Liver (tissue), 9 donors: ENCODE measurements around the gene TMEM184A. TPM values are rescaled to one million over a fixed set of nuclear protein-coding genes. Genes with fewer than 3 reads are reported as not detected.

Experiments
- DNase-seq: peaks from one replicate; pipeline ENCODE4 v3.0.0-alpha.2; 2017; ENCODE audit warnings: low spot score
- H3K27ac ChIP-seq, 2 donors: one replicate each; pipeline ENCODE4 v1.7.0; 2013; ENCODE audit warnings: inconsistent platforms in 2 of 2, low read length in 2 of 2, control low read depth in 1 of 2, low read depth in 1 of 2, mild to moderate bottlenecking in 1 of 2
- H3K27me3 ChIP-seq, 4 donors: one replicate each; pipeline versions ENCODE4 v1.6.1 to v1.7.0; 2013; ENCODE audit warnings: low read length in 3 of 4, inconsistent platforms in 1 of 4, mild to moderate bottlenecking in 1 of 4, moderate library complexity in 1 of 4; ENCODE audit not compliant: control insufficient read depth in 4 of 4, insufficient read depth in 4 of 4
- H3K36me3 ChIP-seq, 4 donors: one replicate each; pipeline versions ENCODE4 v1.6.1 to v1.7.0; 2013; ENCODE audit warnings: low read length in 3 of 4, mild to moderate bottlenecking in 3 of 4, low read depth in 1 of 4, moderate library complexity in 1 of 4; ENCODE audit not compliant: control insufficient read depth in 4 of 4, insufficient read depth in 3 of 4
- H3K4me1 ChIP-seq, 4 donors: one replicate each; pipeline versions ENCODE4 v1.6.1 to v1.7.0; 2013; ENCODE audit warnings: low read length in 3 of 4, mild to moderate bottlenecking in 3 of 4, moderate library complexity in 1 of 4; ENCODE audit not compliant: control insufficient read depth in 4 of 4, insufficient read depth in 4 of 4
- H3K4me3 ChIP-seq, 3 donors: one replicate each; pipeline versions ENCODE4 v1.6.1 to v1.7.0; 2013; ENCODE audit warnings: low read length in 3 of 3, control low read depth in 1 of 3, low read depth in 1 of 3, mild to moderate bottlenecking in 1 of 3
- H3K9ac ChIP-seq, 2 donors: one replicate each; pipeline ENCODE4 v1.7.0; 2013; ENCODE audit warnings: low read length in 2 of 2, mild to moderate bottlenecking in 2 of 2, moderate library complexity in 2 of 2, control low read depth in 1 of 2, low read depth in 1 of 2
- H3K9me3 ChIP-seq, 4 donors: one replicate each; pipeline versions ENCODE4 v1.6.1 to v1.7.0; 2013; ENCODE audit warnings: low read length in 3 of 4; ENCODE audit not compliant: control insufficient read depth in 4 of 4
- ATF3 ChIP-seq: IDR thresholded peaks from 2 replicates; pipeline ENCODE4 v1.6.1; 2016; ENCODE audit warnings: antibody characterized with exemption
- EGR1 ChIP-seq, 2 donors: IDR thresholded peaks; 2 replicates each; pipeline ENCODE4 v1.6.1; 2016 to 2018; ENCODE audit warnings: antibody characterized with exemption in 2 of 2, low read depth in 2 of 2
- FOXA1 ChIP-seq: IDR thresholded peaks from 2 replicates; pipeline ENCODE4 v1.6.1; 2016; ENCODE audit warnings: antibody characterized with exemption
- FOXA2 ChIP-seq: IDR thresholded peaks from 2 replicates; pipeline ENCODE4 v1.6.1; 2016; ENCODE audit warnings: antibody characterized with exemption
- GABPA ChIP-seq, 2 donors: IDR thresholded peaks in 1 of 2; conservative IDR thresholded peaks in 1 of 2; 2 replicates each; pipeline ENCODE4 v1.6.1; 2016; ENCODE audit warnings: antibody characterized with exemption in 2 of 2, mild to moderate bottlenecking in 1 of 2, moderate library complexity in 1 of 2
- HNF4A ChIP-seq, 2 donors: conservative IDR thresholded peaks; 2 replicates each; pipeline ENCODE4 v1.6.1; 2016; ENCODE audit warnings: antibody characterized with exemption in 2 of 2, mild to moderate bottlenecking in 2 of 2
- HNF4G ChIP-seq: IDR thresholded peaks from 2 replicates; pipeline ENCODE4 v1.6.1; 2016; ENCODE audit warnings: antibody characterized with exemption
- MAX ChIP-seq: IDR thresholded peaks from 2 replicates; pipeline ENCODE4 v1.6.1; 2016; ENCODE audit warnings: antibody characterized with exemption
- NR2F2 ChIP-seq: IDR thresholded peaks from 2 replicates; pipeline ENCODE4 v1.6.1; 2016; ENCODE audit warnings: antibody characterized with exemption
- RAD21 ChIP-seq, 2 donors: IDR thresholded peaks; 2 replicates each; pipeline ENCODE4 v1.6.1; 2016; ENCODE audit warnings: antibody characterized with exemption in 2 of 2, mild to moderate bottlenecking in 2 of 2
- RXRA ChIP-seq, 2 donors: IDR thresholded peaks; 2 replicates each; pipeline ENCODE4 v1.6.1; 2017 to 2018; ENCODE audit warnings: antibody characterized with exemption in 2 of 2, mild to moderate bottlenecking in 1 of 2
- SP1 ChIP-seq: IDR thresholded peaks from 2 replicates; pipeline ENCODE4 v1.6.1; 2018; ENCODE audit warnings: antibody characterized with exemption, mild to moderate bottlenecking
- TAF1 ChIP-seq: conservative IDR thresholded peaks from 2 replicates; pipeline ENCODE4 v1.6.1; 2016; ENCODE audit warnings: antibody characterized with exemption, mild to moderate bottlenecking
- YY1 ChIP-seq: IDR thresholded peaks from 2 replicates; pipeline ENCODE4 v1.6.1; 2016; ENCODE audit warnings: antibody characterized with exemption, mild to moderate bottlenecking
- ZBTB33 ChIP-seq: IDR thresholded peaks from 2 replicates; pipeline ENCODE4 v1.6.1; 2016; ENCODE audit warnings: antibody characterized with exemption
- whole genome bisulfite sequencing: extraction: QIAGEN DNeasy Blood & Tissue Kit; methylation state at CpG from one replicate; pipeline ENCODE4 v1.1.7; 2013; 5-methylcytosine and 5-hydroxymethylcytosine counted together
- polyA plus RNA-seq, 2 donors: library from polyadenylated mRNA; stranded (reverse) in 1 of 2; unstranded in 1 of 2; fragments of 200-250 nt in 1 of 2; fragments of >200 nt in 1 of 2; fragmentation: Nextera tagmentation in 1 of 2; extraction: Ambion mirVana in 1 of 2; gene quantifications; one replicate each; pipeline versions ENCODE4 v1.2.1 to v1.2.3, GENCODE V29; 2013 to 2015
- total RNA-seq, 2 donors: library from RNA; depleted of rRNA; stranded (reverse); fragments of >200 nt; gene quantifications; one replicate each; pipeline ENCODE4 v1.2.3, GENCODE V29; 2014
- TF ChIP-seq, protein P1 (sequence below): fragments of 150-350 bp; IDR thresholded peaks from 2 replicates; pipeline ENCODE4 v1.5.1; 2017; ENCODE audit warnings: improper control_type of control experiment, low read depth, low read length; ENCODE audit not compliant: missing input control
- donor health status: healthy.
- donor health status: healthy.
- donor health status: healthy.
- donor health status: healthy.
- donor health status: healthy.

TMEM184A gene
- total and polyA plus RNA-seq, 4 donors, result 1.6 to 12.6 (median 11.4) TPM

- Histone ChIP-seq H3K36me3 (no peaks in the 10 kb centered on the region), H3K27ac (no peak overlapping the region), H3K4me1 (no peaks in the 10 kb centered on the region), H3K9ac (no peak overlapping the region), H3K27me3 (no peaks in the 10 kb centered on the region), H3K4me3 (no peak overlapping the region), H3K9me3 (no peaks in the 10 kb centered on the region)
- 82% methylated on average over 16 of the region's 16 CpGs for WGBS
- no peak for TF ChIP-seq NR2F2
- TF ChIP-seq, protein P1, sequence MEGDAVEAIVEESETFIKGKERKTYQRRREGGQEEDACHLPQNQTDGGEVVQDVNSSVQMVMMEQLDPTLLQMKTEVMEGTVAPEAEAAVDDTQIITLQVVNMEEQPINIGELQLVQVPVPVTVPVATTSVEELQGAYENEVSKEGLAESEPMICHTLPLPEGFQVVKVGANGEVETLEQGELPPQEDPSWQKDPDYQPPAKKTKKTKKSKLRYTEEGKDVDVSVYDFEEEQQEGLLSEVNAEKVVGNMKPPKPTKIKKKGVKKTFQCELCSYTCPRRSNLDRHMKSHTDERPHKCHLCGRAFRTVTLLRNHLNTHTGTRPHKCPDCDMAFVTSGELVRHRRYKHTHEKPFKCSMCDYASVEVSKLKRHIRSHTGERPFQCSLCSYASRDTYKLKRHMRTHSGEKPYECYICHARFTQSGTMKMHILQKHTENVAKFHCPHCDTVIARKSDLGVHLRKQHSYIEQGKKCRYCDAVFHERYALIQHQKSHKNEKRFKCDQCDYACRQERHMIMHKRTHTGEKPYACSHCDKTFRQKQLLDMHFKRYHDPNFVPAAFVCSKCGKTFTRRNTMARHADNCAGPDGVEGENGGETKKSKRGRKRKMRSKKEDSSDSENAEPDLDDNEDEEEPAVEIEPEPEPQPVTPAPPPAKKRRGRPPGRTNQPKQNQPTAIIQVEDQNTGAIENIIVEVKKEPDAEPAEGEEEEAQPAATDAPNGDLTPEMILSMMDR, result no peak
- no peak for TF ChIP-seq RAD21 (IDR thresholded peaks at IDR 0.05)
- no peak for TF ChIP-seq FOXA2
- no peak for TF ChIP-seq TAF1
- TF ChIP-seq HNF4G, result no peak
- no peak for TF ChIP-seq RXRA (IDR thresholded peaks at IDR 0.05)
- no peak for TF ChIP-seq SP1
- no peak for TF ChIP-seq MAX
- DNase-seq, result no peak
Observed at GRCh38 chr7:1597066-1597760, 41.2 kb upstream of the TMEM184A start.

- H3K27me3 ChIP-seq, result no peaks in the 10 kb centered on the region
- no peaks in the 10 kb centered on the region for H3K4me1 ChIP-seq
- no peak overlapping the region for H3K9ac ChIP-seq
- TF ChIP-seq RXRA (IDR thresholded peaks at IDR 0.05) (no peak), TAF1 (no peak), FOXA2 (no peak), GABPA (IDR thresholded peaks at IDR 0.05 in 1 of 2, conservative IDR thresholded peaks at IDR 0.05 in 1 of 2) (no peak), ZBTB33 (no peak), ATF3 (no peak), NR2F2 (no peak), FOXA1 (no peak), YY1 (no peak), HNF4A (conservative IDR thresholded peaks at IDR 0.05) (no peak), HNF4G (no peak), RAD21 (IDR thresholded peaks at IDR 0.05) (no peak), MAX (no peak), EGR1 (IDR thresholded peaks at IDR 0.05; ENCODE audit: low read depth in 2 of 2) (no peak)
- TF ChIP-seq, protein P1, result no peak
- WGBS, result 78% methylated on average over 39 of the region's 39 CpGs
- H3K4me3 ChIP-seq, result no peak overlapping the region
- H3K9me3 ChIP-seq, result no peaks in the 10 kb centered on the region
- no peak for DNase-seq
- H3K27ac ChIP-seq, result no peak overlapping the region
- no peaks in the 10 kb centered on the region for H3K36me3 ChIP-seq
Observed at GRCh38 chr7:1596181-1597043, 40.4 kb upstream of the TMEM184A start.
